ENCODE measurements around the gene TNFRSF18. TPM values are rescaled to one million over a fixed set of nuclear protein-coding genes. Genes with fewer than 3 reads are reported as not detected.

Gene TNFRSF18
- total RNA-seq, 1 donor from 2014 or later, result 0.98 TPM

DNA sequence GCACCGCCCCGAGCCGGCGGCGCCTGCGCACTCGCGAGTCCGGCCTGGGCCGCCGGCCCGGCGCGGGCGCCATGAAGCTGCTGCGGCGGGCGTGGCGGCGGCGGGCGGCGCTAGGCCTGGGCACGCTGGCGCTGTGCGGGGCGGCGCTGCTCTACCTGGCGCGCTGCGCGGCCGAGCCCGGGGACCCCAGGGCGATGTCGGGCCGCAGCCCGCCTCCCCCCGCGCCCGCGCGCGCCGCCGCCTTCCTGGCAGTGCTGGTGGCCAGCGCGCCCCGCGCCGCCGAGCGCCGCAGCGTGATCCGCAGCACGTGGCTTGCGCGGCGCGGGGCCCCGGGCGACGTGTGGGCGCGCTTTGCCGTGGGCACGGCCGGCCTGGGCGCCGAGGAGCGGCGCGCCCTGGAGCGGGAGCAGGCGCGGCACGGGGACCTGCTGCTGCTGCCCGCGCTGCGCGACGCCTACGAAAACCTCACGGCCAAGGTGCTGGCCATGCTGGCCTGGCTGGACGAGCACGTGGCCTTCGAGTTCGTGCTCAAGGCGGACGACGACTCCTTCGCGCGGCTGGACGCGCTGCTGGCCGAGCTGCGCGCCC lies 25.9 kb upstream of the TNFRSF18 start, which contains the start of gene B3GALT6:
TSS of gene B3GALT6 (plus strand) at position 30 of the 588 bp plus-strand sequence. CDS start at position 72, 42 bp downstream.
- intact Hi-C loops (cut with DNase I), result no loop called here
- no peak for ATAC-seq

DNA sequence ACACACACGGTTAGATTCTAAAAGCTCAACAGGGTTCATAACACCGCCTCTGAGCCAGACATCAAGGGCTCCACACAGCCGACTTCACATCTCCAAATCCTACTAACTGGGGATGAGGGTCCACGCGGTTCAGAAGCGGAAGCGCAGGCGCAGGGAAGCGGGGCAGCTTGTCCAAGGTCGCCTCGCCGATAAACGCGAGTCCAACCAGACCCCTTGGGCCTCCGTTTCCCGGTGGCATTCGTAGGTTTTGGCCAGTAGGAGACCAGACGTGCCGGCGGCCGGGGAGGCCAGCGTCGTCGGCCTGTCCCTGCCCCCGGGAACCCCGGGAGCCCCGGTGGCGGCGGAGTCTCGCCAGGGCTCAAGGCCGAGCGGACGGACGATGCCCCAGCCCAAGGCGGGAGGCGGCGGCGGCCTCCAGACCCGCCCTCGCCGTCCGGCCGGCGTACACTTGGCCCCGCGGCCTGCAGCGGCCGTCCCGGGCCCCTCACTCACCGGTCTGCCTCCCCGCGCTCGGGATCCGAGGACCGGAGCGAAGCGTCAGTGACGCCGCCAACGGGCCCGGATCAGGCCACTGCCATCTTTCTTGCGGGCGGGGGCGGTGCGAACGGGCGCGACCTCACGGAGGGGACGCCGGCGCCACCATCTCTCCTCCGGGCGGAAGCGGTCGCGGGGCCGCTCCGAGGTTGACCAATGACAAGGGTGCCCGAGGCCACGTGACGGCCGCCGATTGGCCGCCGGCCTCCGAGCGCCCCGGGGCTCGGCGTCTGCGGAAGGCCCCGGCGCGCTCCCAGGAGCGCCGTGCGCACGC lies 25.2 kb upstream of the TNFRSF18 start, which contains the start of gene SDF4:
TSS of gene SDF4 (minus strand) at position 602 of the 808 bp plus-strand sequence. CDS start 3,229 bp downstream, outside the sequence.
- intact Hi-C loops (cut with DNase I), result no loop called here
- H3K9me3 ChIP-seq, result no peaks in the 10 kb centered on the region
- TF ChIP-seq, protein P1, sequence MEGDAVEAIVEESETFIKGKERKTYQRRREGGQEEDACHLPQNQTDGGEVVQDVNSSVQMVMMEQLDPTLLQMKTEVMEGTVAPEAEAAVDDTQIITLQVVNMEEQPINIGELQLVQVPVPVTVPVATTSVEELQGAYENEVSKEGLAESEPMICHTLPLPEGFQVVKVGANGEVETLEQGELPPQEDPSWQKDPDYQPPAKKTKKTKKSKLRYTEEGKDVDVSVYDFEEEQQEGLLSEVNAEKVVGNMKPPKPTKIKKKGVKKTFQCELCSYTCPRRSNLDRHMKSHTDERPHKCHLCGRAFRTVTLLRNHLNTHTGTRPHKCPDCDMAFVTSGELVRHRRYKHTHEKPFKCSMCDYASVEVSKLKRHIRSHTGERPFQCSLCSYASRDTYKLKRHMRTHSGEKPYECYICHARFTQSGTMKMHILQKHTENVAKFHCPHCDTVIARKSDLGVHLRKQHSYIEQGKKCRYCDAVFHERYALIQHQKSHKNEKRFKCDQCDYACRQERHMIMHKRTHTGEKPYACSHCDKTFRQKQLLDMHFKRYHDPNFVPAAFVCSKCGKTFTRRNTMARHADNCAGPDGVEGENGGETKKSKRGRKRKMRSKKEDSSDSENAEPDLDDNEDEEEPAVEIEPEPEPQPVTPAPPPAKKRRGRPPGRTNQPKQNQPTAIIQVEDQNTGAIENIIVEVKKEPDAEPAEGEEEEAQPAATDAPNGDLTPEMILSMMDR (IDR thresholded peaks at IDR 0.05), result no peak

More for the DNA sequence above, 25.9 kb upstream of the TNFRSF18 start, which contains the start of gene B3GALT6:
- no peak for DNase-seq
- Histone ChIP-seq H3K27ac (peak within 1 kb of the TSS; percentile 92), H3K36me3 (peaks cover 18% of the 10 kb centered on the region), H3K4me3 (peak within 1 kb of the TSS; percentile 97), H3K9me3 (no peaks in the 10 kb centered on the region), H3K27me3 (no peaks in the 10 kb centered on the region), H3K4me1 (peaks cover 23% of the 10 kb centered on the region)
- TF ChIP-seq, protein P1 (IDR thresholded peaks at IDR 0.05), result no peak

DNA sequence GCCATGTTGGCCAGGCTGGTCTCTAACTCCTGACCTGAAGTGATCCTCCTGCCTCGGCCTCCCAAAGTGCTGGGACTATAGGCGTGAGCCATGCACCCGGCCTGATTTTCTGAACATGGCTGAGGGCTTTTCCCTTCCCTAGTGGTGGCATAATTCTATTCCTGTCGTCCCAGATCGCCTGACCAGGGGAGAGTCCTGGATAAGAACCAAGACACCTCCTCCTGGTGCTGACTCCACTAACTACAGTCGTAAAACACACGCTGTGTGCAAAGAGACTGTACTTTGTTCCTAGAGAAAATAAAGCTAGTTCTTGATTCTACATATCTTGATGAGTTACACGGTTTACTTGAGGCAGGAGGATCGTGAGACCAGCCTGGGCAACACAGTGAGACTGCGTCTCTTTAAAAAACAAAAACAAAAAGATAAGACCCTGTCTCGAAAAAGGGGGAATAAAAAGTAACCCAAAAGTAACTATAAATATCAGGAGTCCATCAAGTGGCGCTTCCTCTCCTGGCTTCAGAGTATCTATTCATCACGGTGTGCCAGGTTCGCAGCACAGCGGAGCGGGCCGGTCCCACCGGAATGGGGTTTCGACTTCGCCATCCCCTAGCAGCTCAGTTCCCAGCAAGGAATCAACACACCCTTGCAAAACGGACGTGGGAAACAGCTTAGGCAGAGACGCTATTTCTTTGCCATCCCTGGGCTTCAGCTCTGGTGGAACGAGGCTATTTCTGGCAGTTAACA lies 24.4 kb upstream of the TNFRSF18 start:
- Histone ChIP-seq H3K4me1 (peaks cover 23% of the 10 kb centered on the region), H3K36me3 (peaks cover 30% of the 10 kb centered on the region)
- no peak for ATAC-seq

More for the DNA sequence above, 25.2 kb upstream of the TNFRSF18 start, which contains the start of gene SDF4:
- peaks cover 23% of the 10 kb centered on the region for H3K36me3 ChIP-seq
- H3K27me3 ChIP-seq, result no peaks in the 10 kb centered on the region
- peak within 1 kb of the TSS; percentile 92 for H3K27ac ChIP-seq
- H3K4me1 ChIP-seq, result peaks cover 23% of the 10 kb centered on the region
- peak within 1 kb of the TSS; percentile 97 for H3K4me3 ChIP-seq
- DNase-seq, result peak; percentile 99
- ATAC-seq, result peak; percentile 96

DNA sequence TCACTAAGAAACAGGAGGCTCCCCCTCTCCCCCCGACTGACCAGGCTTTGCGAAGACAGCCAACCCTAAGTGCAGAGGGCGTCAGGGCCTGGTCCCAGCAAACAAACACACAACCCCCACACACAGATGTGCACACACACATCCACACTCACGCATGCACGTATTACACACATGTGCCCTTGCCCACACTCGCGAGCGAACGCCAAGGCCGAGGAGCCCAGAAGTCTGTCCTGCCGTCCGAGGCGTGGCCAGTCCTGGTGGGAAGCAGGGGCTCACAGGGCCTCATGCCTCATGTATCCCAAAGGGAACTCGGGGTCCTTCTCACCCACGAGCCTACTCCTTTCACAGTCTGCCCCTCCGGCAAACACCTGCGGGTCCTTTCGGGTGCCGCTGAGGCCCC lies 23.4 kb upstream of the TNFRSF18 start:
- Histone ChIP-seq H3K4me3 (peak overlapping the region; percentile 10), H3K9me3 (no peaks in the 10 kb centered on the region), H3K27me3 (no peaks in the 10 kb centered on the region), H3K27ac (no peak overlapping the region), H3K36me3 (peaks cover 39% of the 10 kb centered on the region), H3K4me1 (peaks cover 23% of the 10 kb centered on the region)
- ATAC-seq, result no peak
- intact Hi-C loops (cut with DNase I), result no loop called here
- TF ChIP-seq, protein P1 (IDR thresholded peaks at IDR 0.05), result no peak
- no peak for DNase-seq

More for the DNA sequence above, 24.4 kb upstream of the TNFRSF18 start:
- no peaks in the 10 kb centered on the region for H3K9me3 ChIP-seq
- no peak for DNase-seq
- no peaks in the 10 kb centered on the region for H3K27me3 ChIP-seq
- intact Hi-C loops (cut with DNase I), result no loop called here
- peak overlapping the region; percentile 97 for H3K4me3 ChIP-seq
- peak overlapping the region; percentile 92 for H3K27ac ChIP-seq
- TF ChIP-seq, protein P1 (IDR thresholded peaks at IDR 0.05), result no peak

DNA sequence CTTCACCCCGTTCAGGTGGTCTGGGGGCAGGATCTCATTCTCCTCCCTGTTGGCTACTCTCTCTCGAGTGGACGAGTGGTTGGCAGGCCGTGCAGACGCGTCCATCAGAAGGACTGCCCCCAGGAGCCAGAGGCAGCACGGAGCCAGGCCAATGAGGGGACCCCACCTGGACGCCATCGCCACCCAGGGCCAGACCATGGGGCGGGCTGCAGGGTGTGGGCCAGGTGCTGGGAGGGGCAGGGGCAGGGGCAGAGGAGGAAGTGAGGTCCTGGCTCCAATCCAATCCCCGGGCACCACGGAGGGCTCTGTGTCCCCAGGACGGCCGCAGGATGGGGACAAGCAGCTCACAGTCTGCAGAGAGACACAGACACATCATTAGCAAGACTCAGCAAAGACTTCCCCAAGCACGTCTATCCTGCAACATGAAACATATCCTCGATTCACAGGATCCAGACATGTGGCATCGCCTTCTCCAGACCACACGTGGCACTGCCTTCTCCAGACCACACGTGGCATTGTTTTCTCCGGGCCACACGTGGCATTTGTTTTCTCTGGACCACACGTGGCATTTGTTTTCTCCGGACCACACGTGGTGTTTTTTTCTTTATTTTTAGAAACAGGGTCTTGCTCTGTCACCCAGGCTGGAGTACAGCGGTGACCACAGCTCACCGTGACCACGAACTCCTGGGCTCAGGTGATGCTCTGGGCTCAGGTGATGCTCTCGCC lies 22.4 kb upstream of the TNFRSF18 start:
- no peak overlapping the region for H3K4me3 ChIP-seq
- no peaks in the 10 kb centered on the region for H3K27me3 ChIP-seq
- no peak overlapping the region for H3K27ac ChIP-seq
- H3K9me3 ChIP-seq, result no peaks in the 10 kb centered on the region
- intact Hi-C loops (cut with DNase I), result no loop called here
- H3K4me1 ChIP-seq, result peaks cover 23% of the 10 kb centered on the region
- H3K36me3 ChIP-seq, result peaks cover 46% of the 10 kb centered on the region
- DNase-seq, result no peak
- TF ChIP-seq, protein P1 (IDR thresholded peaks at IDR 0.05), result no peak
- no peak for ATAC-seq
